GM18873 (cell line): ENCODE measurements around the gene RCAN2.

ENCODE experiments used
- ATAC-seq: cut with Tn5 transposase; IDR thresholded peaks from one replicate; pipeline ENCODE4 v1.9.1; 2021; ENCODE audit warnings: mild to moderate bottlenecking, moderate library complexity, moderate number of reproducible peaks; ENCODE audit not compliant: unreplicated experiment, low FRiP score

RCAN2 gene

GRCh38 chr6:46189726-46190125 is 301.5 kb downstream of the RCAN2 start:
- no peak for ATAC-seq

GRCh38 chr6:46186583-46186982 is 304.7 kb downstream of the RCAN2 start:
- ATAC-seq: no peak

GRCh38 chr6:46184114-46184513 is 307.1 kb downstream of the RCAN2 start:
- ATAC-seq: no peak

- no peak for ATAC-seq
Measured at GRCh38 chr6:46175976-46176375, 315.3 kb downstream of the RCAN2 start.

GRCh38 chr6:46175446-46175845 is 315.8 kb downstream of the RCAN2 start:
- ATAC-seq: peak; percentile 87

- no peak for ATAC-seq
Measured at GRCh38 chr6:46174904-46175303, 316.3 kb downstream of the RCAN2 start.

GRCh38 chr6:46172176-46172575 is 319.1 kb downstream of the RCAN2 start:
- ATAC-seq: no peak
